ENCODE data around the gene FANCD2OS. TPM values are rescaled to one million over a fixed set of nuclear protein-coding genes. Genes with fewer than 3 reads are reported as not detected.
"Not testable (repeated sequence)": the region's sequence is repeated elsewhere in the genome, so short reads cannot be mapped to it uniquely, and the experiment has no call there.

Gene FANCD2OS
- total RNA-seq, 2 experiments from 2014 or later: not detected

- POLR2A ChIA-PET; DNase-seq; H3K4me1 Mint-ChIP-seq (ENCODE audit: low read depth); H3K27ac Mint-ChIP-seq; H3K27me3 Mint-ChIP-seq; intact Hi-C loops (cut with micrococcal nuclease); H3K4me3 Mint-ChIP-seq; H3K9me3 Mint-ChIP-seq; CTCF ChIA-PET: not testable (repeated sequence)
- peaks cover 50% of the 10 kb centered on the region for H3K36me3 Mint-ChIP-seq
Observed at GRCh38 chr3:10090774-10091173, 17.3 kb downstream of the FANCD2OS start.

GRCh38 chr3:10090179-10090578 lies 17.9 kb downstream of the FANCD2OS start:
- POLR2A ChIA-PET: no interaction called here
- no peaks in the 10 kb centered on the region for H3K9me3 Mint-ChIP-seq
- no peaks in the 10 kb centered on the region for H3K27me3 Mint-ChIP-seq
- CTCF ChIA-PET: interaction anchor here (1.0 kb wide), 1 partner anchor 241 kb away, joined by 3 read pairs; no protein-coding TSS in a partner anchor
- intact Hi-C loops (cut with micrococcal nuclease): no loop called here
- no peak for DNase-seq
- H3K4me1 Mint-ChIP-seq (ENCODE audit: low read depth): no peaks in the 10 kb centered on the region
- no peak overlapping the region for H3K27ac Mint-ChIP-seq
- H3K4me3 Mint-ChIP-seq: no peak overlapping the region
- H3K36me3 Mint-ChIP-seq: peaks cover 50% of the 10 kb centered on the region

GRCh38 chr3:10088256-10088655 lies 19.8 kb downstream of the FANCD2OS start:
- no peak overlapping the region for H3K27ac Mint-ChIP-seq
- H3K36me3 Mint-ChIP-seq: peaks cover 54% of the 10 kb centered on the region
- no peaks in the 10 kb centered on the region for H3K9me3 Mint-ChIP-seq
- ChIA-PET POLR2A (interaction anchor here (0.7 kb wide), 1 partner anchor 84 kb away, joined by 3 read pairs; no protein-coding TSS in a partner anchor), CTCF (no interaction called here)
- DNase-seq: no peak
- H3K4me1 Mint-ChIP-seq (ENCODE audit: low read depth): no peaks in the 10 kb centered on the region
- no peak overlapping the region for H3K4me3 Mint-ChIP-seq
- no peaks in the 10 kb centered on the region for H3K27me3 Mint-ChIP-seq
- intact Hi-C loops (cut with micrococcal nuclease): no loop called here

- Mint-ChIP-seq H3K9me3 (no peaks in the 10 kb centered on the region), H3K4me3 (no peak overlapping the region), H3K4me1 (ENCODE audit: low read depth) (no peaks in the 10 kb centered on the region), H3K27me3 (no peaks in the 10 kb centered on the region), H3K36me3 (peaks cover 58% of the 10 kb centered on the region), H3K27ac (no peak overlapping the region)
- CTCF ChIA-PET: no interaction called here
- no peak for DNase-seq
- intact Hi-C loops (cut with micrococcal nuclease): no loop called here
- POLR2A ChIA-PET: no interaction called here
Observed at GRCh38 chr3:10085738-10086137, 22.3 kb downstream of the FANCD2OS start.

GRCh38 chr3:10081871-10082270 lies 26.2 kb downstream of the FANCD2OS start:
- ChIA-PET POLR2A (no interaction called here), CTCF (no interaction called here)
- Mint-ChIP-seq H3K9me3 (no peaks in the 10 kb centered on the region), H3K27me3 (no peaks in the 10 kb centered on the region), H3K4me1 (ENCODE audit: low read depth) (no peaks in the 10 kb centered on the region), H3K36me3 (peaks cover 45% of the 10 kb centered on the region), H3K27ac (no peak overlapping the region), H3K4me3 (no peak overlapping the region)
- DNase-seq: no peak
- intact Hi-C loops (cut with micrococcal nuclease): no loop called here

GRCh38 chr3:10074666-10075065 lies 33.4 kb downstream of the FANCD2OS start:
- Mint-ChIP-seq H3K9me3 (no peaks in the 10 kb centered on the region), H3K4me1 (ENCODE audit: low read depth) (no peaks in the 10 kb centered on the region), H3K27ac (no peak overlapping the region), H3K27me3 (no peaks in the 10 kb centered on the region), H3K4me3 (no peak overlapping the region), H3K36me3 (peaks cover 26% of the 10 kb centered on the region)
- ChIA-PET POLR2A (interaction anchor here (0.6 kb wide), 1 partner anchor 70 kb away, joined by 3 read pairs; no protein-coding TSS in a partner anchor), CTCF (interaction anchor here (0.7 kb wide), 1 partner anchor 189 kb away, joined by 3 read pairs; no protein-coding TSS in a partner anchor)
- no peak for DNase-seq
- intact Hi-C loops (cut with micrococcal nuclease): no loop called here

GRCh38 chr3:10070077-10070476 lies 38.0 kb downstream of the FANCD2OS start:
- H3K9me3 Mint-ChIP-seq; POLR2A ChIA-PET; H3K4me3 Mint-ChIP-seq; CTCF ChIA-PET; H3K27me3 Mint-ChIP-seq; H3K4me1 Mint-ChIP-seq (ENCODE audit: low read depth); H3K27ac Mint-ChIP-seq; intact Hi-C loops (cut with micrococcal nuclease); DNase-seq: not testable (repeated sequence)
- peaks cover 49% of the 10 kb centered on the region for H3K36me3 Mint-ChIP-seq

GRCh38 chr3:10055097-10055496 lies 53.0 kb downstream of the FANCD2OS start:
- no peak overlapping the region for H3K27ac Mint-ChIP-seq
- H3K36me3 Mint-ChIP-seq: peaks cover 34% of the 10 kb centered on the region
- H3K4me3 Mint-ChIP-seq: no peak overlapping the region
- H3K27me3 Mint-ChIP-seq: no peaks in the 10 kb centered on the region
- intact Hi-C loops (cut with micrococcal nuclease): no loop called here
- no peaks in the 10 kb centered on the region for H3K9me3 Mint-ChIP-seq
- H3K4me1 Mint-ChIP-seq (ENCODE audit: low read depth): no peaks in the 10 kb centered on the region
- DNase-seq: no peak
- CTCF ChIA-PET: interaction anchor here (0.7 to 1.0 kb wide), 2 partner anchors 106 to 209 kb away, joined by 4 to 5 read pairs; no protein-coding TSS in a partner anchor
- POLR2A ChIA-PET: no interaction called here

Other genes starting within 250 kb of the FANCD2OS start
- not detected for gene CIDEC, start 228.0 kb downstream of the FANCD2OS start, total RNA-seq
- gene JAGN1, start 217.6 kb downstream of the FANCD2OS start, total RNA-seq: 10 to 100 TPM; 25.0 to 27.8 TPM
- gene IL17RE, start 205.4 kb downstream of the FANCD2OS start, total RNA-seq: 1 to 10 TPM; 1.8 to 1.9 TPM
- under 1 TPM; 0.40 to 0.46 TPM for gene IL17RC, start 191.2 kb downstream of the FANCD2OS start, total RNA-seq
- 10 to 100 TPM; 14.1 to 16.1 TPM for gene CRELD1, start 174.4 kb downstream of the FANCD2OS start, total RNA-seq
- 1 to 10 TPM; 7.8 to 8.2 TPM for gene PRRT3, start 155.8 kb downstream of the FANCD2OS start, total RNA-seq
- 10 to 100 TPM; 35.8 to 39.8 TPM for gene EMC3, start 121.4 kb downstream of the FANCD2OS start, total RNA-seq
- 10 to 100 TPM; 83.9 to 89.4 TPM for gene FANCD2, start 81.8 kb downstream of the FANCD2OS start, total RNA-seq
- 10 to 100 TPM; 70.3 to 76.1 TPM for gene BRK1, start 7.4 kb upstream of the FANCD2OS start, total RNA-seq
- gene VHL, start 33.5 kb upstream of the FANCD2OS start, total RNA-seq: 10 to 100 TPM; 47.0 to 51.3 TPM
- 1 to 10 TPM; 7.3 to 8.3 TPM for gene IRAK2, start 56.7 kb upstream of the FANCD2OS start, total RNA-seq
- gene TATDN2, start 140.2 kb upstream of the FANCD2OS start, total RNA-seq: 10 to 100 TPM; 36.9 to 39.4 TPM
- gene GHRL, start 184.7 kb upstream of the FANCD2OS start, total RNA-seq: under 1 TPM in 1 of 2 experiments, not detected in 1; 0.73 TPM
- gene SEC13, start 212.9 kb upstream of the FANCD2OS start, total RNA-seq: 10 to 100 TPM; 95.3 to 95.6 TPM